Mesangial cell (primary cell): ENCODE measurements around the gene CAP2. TPM values are rescaled to one million over a fixed set of nuclear protein-coding genes. Genes with fewer than 3 reads are reported as not detected.

ENCODE experiments used
- total RNA-seq: library from RNA; depleted of rRNA; stranded (reverse); fragments of >200 nt; gene quantifications from 2 replicates; pipeline ENCODE4 v1.2.3, GENCODE V29; 2015

CAP2 gene
- total RNA-seq = 12.3 and 13.4 TPM in 2 replicates

GRCh38 chr6:17392978-17393891, at the start of gene CAP2:
CAP2 (plus strand) TSS chr6:17393595; CDS start chr6:17421556, 27,961 bp downstream.

GRCh38 chr6:17599877-17600526, 206.6 kb downstream of the CAP2 start, which contains the start of gene FAM8A1:
FAM8A1 (plus strand) TSS chr6:17600302; CDS start chr6:17600410, 108 bp downstream.

Other genes starting within 250 kb of the CAP2 start
- gene RBM24, start 112.2 kb upstream of the CAP2 start, total RNA-seq = 5.9 and 9.9 TPM in 2 replicates
- 4.6 and 19.4 TPM in 2 replicates for gene FAM8A1, start 206.7 kb downstream of the CAP2 start, total RNA-seq